Transverse colon (tissue), 4 donors: ENCODE data around the gene CEP192. TPM values are rescaled to one million over a fixed set of nuclear protein-coding genes. Genes with fewer than 3 reads are reported as not detected.

Experiments used
- DNase-seq: peaks from one replicate; pipeline ENCODE4 v3.0.0-alpha.2; 2019
- H3K27ac ChIP-seq, 4 donors: fragments of 200-600 bp; sonication (generic); 2 replicates each; pipeline ENCODE4 v1.5.1; 2016 to 2018; ENCODE audit warnings: inconsistent platforms in 4 of 4
- H3K27me3 ChIP-seq: fragments of 200-600 bp; sonication (generic); 2 replicates; pipeline ENCODE4 v1.5.1; 2017; ENCODE audit warnings: inconsistent platforms
- H3K36me3 ChIP-seq, 4 donors: fragments of 200-600 bp; sonication (generic); 2 replicates each; pipeline ENCODE4 v1.5.1; 2017 to 2019; ENCODE audit warnings: inconsistent platforms in 4 of 4
- H3K4me1 ChIP-seq, 4 donors: fragments of 200-600 bp; sonication (generic); 2 replicates each; pipeline ENCODE4 v1.5.1; 2017 to 2020; ENCODE audit warnings: inconsistent platforms in 4 of 4
- H3K4me3 ChIP-seq, 4 donors: fragments of 200-600 bp; sonication (generic); 1 replicate in 1 of 4; 2 replicates in 3 of 4; pipeline versions ENCODE4 v1.5.1 to v1.6.1; 2017 to 2019; ENCODE audit warnings: inconsistent platforms in 4 of 4
- H3K9me3 ChIP-seq, 2 donors: fragments of 200-600 bp; sonication (generic); 2 replicates each; pipeline ENCODE4 v1.5.1; 2017 to 2019; ENCODE audit warnings: inconsistent platforms in 2 of 2
- EP300 ChIP-seq: sonication (generic); formaldehyde crosslinking; IDR thresholded peaks from one replicate; pipeline ENCODE4 v1.6.1; 2017; ENCODE audit warnings: antibody characterized with exemption, low read depth
- POLR2A ChIP-seq: fragments of 450-650 bp; IDR thresholded peaks from one replicate; pipeline ENCODE4 v1.6.1; 2016; ENCODE audit warnings: antibody characterized with exemption, mild to moderate bottlenecking, moderate library complexity
- POLR2AphosphoS5 ChIP-seq, 3 donors: sonication (generic); formaldehyde crosslinking; IDR thresholded peaks; one replicate each; pipeline ENCODE4 v1.6.1; 2016; ENCODE audit warnings: antibody characterized with exemption in 3 of 3
- WGBS, 2 donors: methylation state at CpG; one replicate each; pipeline ENCODE4 v1.1.5; 2018; ENCODE audit warnings: low coverage in 1 of 2; 5-methylcytosine and 5-hydroxymethylcytosine counted together
- in situ Hi-C, 4 donors: fragments of 200-750 bp; cut with MboI; loops; one replicate each; pipeline versions ENCODE4 v1.15.0 to v1.15.1; 2017; ENCODE audit warnings: low sequenced_read_pairs in 3 of 4, low pct_ligation_motif_present in 1 of 4, low pct_unique_long_range_greater_than_20kb in 1 of 4
- intact Hi-C: fragments of 100-400 bp; cut with DNase I; formaldehyde crosslinking; loops from one replicate; pipeline ENCODE4 v1.15.1; 2023; ENCODE audit warnings: low total_unique reads
- total RNA-seq, 4 donors: library from RNA; depleted of rRNA; stranded (reverse); fragments of >200 nt; gene quantifications; one replicate each; pipeline ENCODE4 v1.1.0, GENCODE V29; 2016
- TF ChIP-seq, protein P1 (sequence below), 5 experiments: fragments of 200-600 bp in 3 of 5; fragments of 450-650 bp in 2 of 5; sonication (generic) in 3 of 5; IDR thresholded peaks; 1 replicate in 2 of 5; 2 replicates in 3 of 5; pipeline ENCODE4 v1.5.1; 2016 to 2017; ENCODE audit warnings: antibody characterized with exemption in 5 of 5, inconsistent platforms in 3 of 5, mild to moderate bottlenecking in 2 of 5, moderate library complexity in 1 of 5

CEP192 gene
- total RNA-seq, 4 donors from 2014 or later = 21.3 to 40.0 (median 34.1) TPM

DNA sequence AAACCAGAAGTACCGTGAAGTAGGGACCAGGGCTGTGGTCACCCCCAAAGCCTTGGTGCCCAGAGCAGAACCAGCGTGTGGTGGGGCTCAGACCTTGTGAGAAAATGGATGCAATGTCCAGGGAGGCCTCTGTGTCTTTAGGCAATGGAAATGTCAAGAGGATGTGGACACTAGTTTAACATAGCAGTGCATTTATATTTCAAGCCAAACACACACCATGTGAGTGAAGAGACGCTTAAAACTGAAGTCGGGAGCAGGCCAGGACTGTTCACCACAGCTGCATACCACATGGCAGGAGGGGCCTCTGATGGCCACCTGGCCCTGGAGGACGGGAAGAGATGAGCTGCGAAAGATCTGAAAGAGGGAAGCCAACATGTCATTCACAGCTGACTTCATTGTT lies 140.1 kb downstream of the CEP192 start:
- Histone ChIP-seq H3K4me3 (no peak overlapping the region), H3K27me3 (no peaks in the 10 kb centered on the region), H3K9me3 (no peaks in the 10 kb centered on the region), H3K36me3 (no peaks in the 10 kb centered on the region), H3K4me1 (peaks cover 0 to 1% (median 0%) of the 10 kb centered on the region in 4 donors), H3K27ac (no peak overlapping the region)
- 82 to 90% methylated on average over 2 to 6 of the region's 6 CpGs for WGBS, 2 donors
- intact Hi-C loops (no loop called here), in situ Hi-C loops (loop anchor here in 1 of 4 donors (25.0 kb wide), 1 partner anchor 106 kb away; no protein-coding TSS in a partner anchor)
- TF ChIP-seq POLR2A (no peak), EP300 (no peak)
- TF ChIP-seq, protein P1, sequence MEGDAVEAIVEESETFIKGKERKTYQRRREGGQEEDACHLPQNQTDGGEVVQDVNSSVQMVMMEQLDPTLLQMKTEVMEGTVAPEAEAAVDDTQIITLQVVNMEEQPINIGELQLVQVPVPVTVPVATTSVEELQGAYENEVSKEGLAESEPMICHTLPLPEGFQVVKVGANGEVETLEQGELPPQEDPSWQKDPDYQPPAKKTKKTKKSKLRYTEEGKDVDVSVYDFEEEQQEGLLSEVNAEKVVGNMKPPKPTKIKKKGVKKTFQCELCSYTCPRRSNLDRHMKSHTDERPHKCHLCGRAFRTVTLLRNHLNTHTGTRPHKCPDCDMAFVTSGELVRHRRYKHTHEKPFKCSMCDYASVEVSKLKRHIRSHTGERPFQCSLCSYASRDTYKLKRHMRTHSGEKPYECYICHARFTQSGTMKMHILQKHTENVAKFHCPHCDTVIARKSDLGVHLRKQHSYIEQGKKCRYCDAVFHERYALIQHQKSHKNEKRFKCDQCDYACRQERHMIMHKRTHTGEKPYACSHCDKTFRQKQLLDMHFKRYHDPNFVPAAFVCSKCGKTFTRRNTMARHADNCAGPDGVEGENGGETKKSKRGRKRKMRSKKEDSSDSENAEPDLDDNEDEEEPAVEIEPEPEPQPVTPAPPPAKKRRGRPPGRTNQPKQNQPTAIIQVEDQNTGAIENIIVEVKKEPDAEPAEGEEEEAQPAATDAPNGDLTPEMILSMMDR (IDR thresholded peaks at IDR 0.05) = no peak
- no peak for DNase-seq

- TF ChIP-seq, protein P1 (IDR thresholded peaks at IDR 0.05) = no peak
- no peak for TF ChIP-seq POLR2A
- TF ChIP-seq POLR2AphosphoS5 (IDR thresholded peaks at IDR 0.05) = no peak
- TF ChIP-seq EP300 = no peak
- no peaks in the 10 kb centered on the region for H3K9me3 ChIP-seq
- 95% methylated on average over 45 of the region's 52 CpGs; no CpG with 5 or more reads in 1 of the 2 donors for WGBS, 2 donors
- H3K4me1 ChIP-seq = peaks cover 0 to 18% (median 4%) of the 10 kb centered on the region in 4 donors
- no peak overlapping the region for H3K27ac ChIP-seq
- no peaks in the 10 kb centered on the region for H3K27me3 ChIP-seq
- in situ Hi-C loops (loop anchor here in 1 of 4 donors (25.0 kb wide), 1 partner anchor 103 kb away; no protein-coding TSS in a partner anchor), intact Hi-C loops (no loop called here)
- H3K36me3 ChIP-seq = no peaks in the 10 kb centered on the region
- no peak for DNase-seq
- H3K4me3 ChIP-seq = no peak overlapping the region
Observed at GRCh38 chr18:13134551-13135401, 143.6 kb downstream of the CEP192 start.

GRCh38 chr18:13136056-13136903 lies 145.1 kb downstream of the CEP192 start:
- Histone ChIP-seq H3K9me3 (no peaks in the 10 kb centered on the region), H3K4me1 (peaks cover 0 to 18% (median 4%) of the 10 kb centered on the region in 4 donors), H3K36me3 (no peaks in the 10 kb centered on the region), H3K27me3 (no peaks in the 10 kb centered on the region), H3K4me3 (peak overlapping the region; percentile 31 to 71 (median 54)), H3K27ac (peak overlapping the region; percentile 78 to 85 (median 80))
- DNase-seq = peak; percentile 21
- intact Hi-C loops (no loop called here), in situ Hi-C loops (loop anchor here in 1 of 4 donors (25.0 kb wide), 1 partner anchor 101 kb away; no protein-coding TSS in a partner anchor)
- WGBS, 2 donors = 25 to 60% methylated on average over 8 to 51 of the region's 51 CpGs
- no peak for TF ChIP-seq POLR2AphosphoS5 (IDR thresholded peaks at IDR 0.05)
- TF ChIP-seq EP300 = no peak
- no peak for TF ChIP-seq POLR2A
- TF ChIP-seq, protein P1 (IDR thresholded peaks at IDR 0.05) = no peak
